GM19193 (cell line): ENCODE measurements around the gene MARCHF10.

ENCODE experiments used
- POLR2A ChIP-seq: IDR thresholded peaks from 4 replicates; pipeline ENCODE4 v1.6.1; 2011; ENCODE audit not compliant: insufficient read depth, insufficient read length; ENCODE audit errors: extremely low read depth

Gene MARCHF10

DNA sequence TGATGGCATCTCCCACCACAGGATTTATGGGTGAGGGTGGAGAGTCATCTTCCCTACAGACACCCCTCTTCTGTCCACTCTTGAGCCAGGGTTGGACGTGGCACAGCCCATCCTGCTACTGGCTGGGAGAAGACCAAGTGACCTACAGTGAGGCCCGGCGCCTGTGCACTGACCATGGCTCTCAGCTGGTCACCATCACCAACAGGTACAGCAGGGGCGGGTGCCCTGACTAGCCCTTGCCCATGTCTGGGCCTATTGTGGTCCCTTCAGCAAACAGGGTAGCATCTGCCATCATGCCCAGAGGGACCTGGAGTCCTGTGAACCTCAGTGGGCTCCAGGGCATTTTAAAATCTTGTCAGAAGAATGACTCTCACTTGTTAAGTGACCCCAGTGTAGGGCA is 132.4 kb downstream of the MARCHF10 start:
- no peak for TF ChIP-seq POLR2A

DNA sequence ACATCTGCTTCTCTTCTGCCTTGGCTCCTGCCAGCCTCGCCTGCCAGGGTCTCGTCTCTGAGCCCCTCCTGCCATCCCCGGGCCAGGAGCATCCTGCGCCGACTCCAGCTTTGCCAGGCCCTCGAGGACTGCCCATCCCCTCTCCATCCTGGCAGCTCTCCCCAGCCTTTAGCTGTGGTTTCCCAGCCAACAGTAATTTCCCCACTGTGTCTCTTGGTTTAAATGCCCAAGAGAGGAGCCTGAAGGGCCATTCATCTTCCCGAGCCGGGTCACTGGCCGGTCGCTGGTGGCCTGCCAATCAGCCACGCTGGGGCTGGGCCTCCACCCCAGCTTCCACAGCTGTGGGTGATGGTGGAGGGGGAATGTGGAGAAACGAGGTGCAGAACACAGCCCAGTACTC is 132.9 kb downstream of the MARCHF10 start:
- TF ChIP-seq POLR2A = no peak

GRCh38 chr17:62674841-62675240 is 133.3 kb downstream of the MARCHF10 start:
- TF ChIP-seq POLR2A = no peak

- TF ChIP-seq POLR2A = no peak
Observed at GRCh38 chr17:62674363-62674739, 133.8 kb downstream of the MARCHF10 start.

DNA sequence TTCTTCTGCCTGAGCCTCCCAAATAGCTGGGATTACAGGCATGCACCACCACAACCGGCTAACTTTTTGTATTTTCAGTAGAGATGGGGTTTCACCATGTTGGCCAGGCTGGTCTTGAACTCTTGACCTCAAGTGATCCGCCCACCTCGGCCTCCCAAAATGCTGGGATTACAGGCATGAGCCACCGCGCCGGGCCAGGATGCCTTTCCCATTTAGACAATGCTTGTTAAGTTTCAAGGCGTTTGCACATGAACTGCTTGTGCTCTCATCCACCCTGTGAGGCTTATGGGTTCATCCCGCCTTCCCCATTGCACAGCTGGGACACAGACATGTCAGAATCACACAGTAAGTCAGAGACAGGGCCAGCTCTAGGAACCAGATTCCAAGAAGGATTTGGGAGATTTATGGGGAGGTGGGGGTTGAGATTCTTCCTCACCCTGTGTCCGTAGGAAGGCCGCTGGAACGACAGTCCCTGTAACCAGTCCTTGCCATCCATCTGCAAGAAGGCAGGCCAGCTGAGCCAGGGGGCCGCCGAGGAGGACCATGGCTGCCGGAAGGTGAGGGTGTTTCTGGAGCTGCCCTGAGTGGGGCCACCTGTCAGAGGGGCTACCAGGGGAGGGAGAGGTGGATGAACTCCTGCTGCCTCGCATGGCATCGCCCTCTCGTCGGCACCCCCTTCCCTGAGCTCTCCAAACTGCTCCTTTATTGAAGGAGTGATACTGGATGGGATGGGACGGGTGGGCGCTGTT is 134.3 kb downstream of the MARCHF10 start:
- no peak for TF ChIP-seq POLR2A

DNA sequence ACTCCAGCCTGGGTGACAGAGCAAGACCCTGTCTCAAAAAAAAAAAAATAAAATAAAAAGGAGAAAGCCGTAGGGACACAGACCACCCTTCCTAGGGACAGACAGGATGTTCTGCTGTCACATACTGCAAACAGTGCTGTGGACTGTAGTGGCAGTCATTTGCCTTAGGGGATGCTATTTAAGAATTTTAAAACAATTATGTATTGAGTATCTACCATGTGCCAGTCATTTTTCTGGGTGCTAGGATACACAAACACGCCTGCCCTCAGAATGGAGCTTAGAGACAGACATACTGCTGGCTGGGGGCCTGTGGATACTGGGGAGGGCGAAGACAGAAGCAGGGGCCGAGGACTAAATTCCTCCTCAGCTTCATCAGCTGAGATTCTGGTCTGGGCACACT is 135.2 kb downstream of the MARCHF10 start:
- no peak for TF ChIP-seq POLR2A

- no peak for TF ChIP-seq POLR2A
Observed at GRCh38 chr17:62671553-62671952, 136.6 kb downstream of the MARCHF10 start.

DNA sequence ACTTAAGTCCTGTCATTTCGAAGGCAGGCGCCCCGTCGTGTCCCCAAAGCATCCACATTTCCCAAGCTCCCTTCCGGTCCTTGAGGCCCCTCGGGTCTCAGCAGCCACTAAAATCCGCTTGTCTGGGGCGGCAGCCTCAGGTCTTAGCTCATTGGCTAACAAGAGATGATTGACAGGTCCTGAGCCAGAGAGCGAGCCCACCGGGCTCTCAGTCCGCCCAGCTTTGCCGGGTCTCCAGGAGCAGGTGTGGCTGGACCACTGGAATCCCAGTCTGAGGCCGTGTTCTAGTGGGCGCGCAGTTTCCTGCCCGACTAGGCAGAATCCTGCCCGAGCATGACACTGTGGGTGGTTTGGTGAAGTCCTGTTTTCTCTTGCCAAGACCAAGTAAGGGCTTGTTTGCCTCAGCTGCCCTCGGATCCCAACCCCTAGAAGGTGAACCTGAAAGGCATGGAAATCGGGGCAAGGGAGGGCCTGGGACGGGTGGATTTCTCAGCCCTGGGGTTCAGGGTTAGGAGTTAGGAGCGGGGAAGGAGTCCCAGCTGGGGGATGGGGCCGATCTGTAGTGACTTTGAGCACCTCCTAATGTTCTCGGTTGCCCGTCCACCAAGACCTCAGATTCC is 137.8 kb downstream of the MARCHF10 start:
- no peak for TF ChIP-seq POLR2A

- TF ChIP-seq POLR2A = no peak
Observed at GRCh38 chr17:62668091-62668804, 139.9 kb downstream of the MARCHF10 start.

DNA sequence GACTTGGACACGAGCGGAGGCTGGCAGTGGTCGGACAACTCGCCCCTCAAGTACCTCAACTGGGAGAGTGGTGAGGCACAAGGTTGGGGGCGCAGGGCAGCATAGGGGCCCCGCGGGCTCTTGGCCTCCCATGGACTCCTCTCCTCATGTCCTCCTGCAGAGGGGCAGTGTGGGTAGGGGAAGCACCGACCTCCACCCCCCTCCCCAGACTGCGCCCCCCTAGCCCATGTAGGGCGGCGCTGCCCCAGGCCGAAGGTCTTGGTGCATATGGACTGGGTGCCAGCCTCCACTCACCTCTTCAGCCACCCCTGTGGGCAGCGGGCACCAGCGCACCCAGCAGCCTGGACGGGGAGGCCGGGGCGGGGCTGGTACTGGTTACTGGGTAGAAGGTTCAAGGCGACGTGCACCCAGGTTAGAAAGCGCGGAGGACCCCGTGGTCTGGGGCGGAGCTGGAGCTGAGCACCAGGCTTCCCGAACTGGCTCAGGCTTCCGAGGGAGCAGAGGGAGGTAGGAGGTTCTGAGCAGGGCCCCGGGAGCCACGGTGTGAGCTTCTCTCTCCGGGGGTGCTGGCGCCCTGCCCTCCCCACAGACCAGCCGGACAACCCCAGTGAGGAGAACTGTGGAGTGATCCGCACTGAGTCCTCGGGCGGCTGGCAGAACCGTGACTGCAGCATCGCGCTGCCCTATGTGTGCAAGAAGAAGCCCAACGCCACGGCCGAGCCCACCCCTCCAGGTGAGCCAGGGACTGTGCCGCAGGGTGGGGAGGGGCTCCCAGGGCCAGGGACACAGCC is 141.1 kb downstream of the MARCHF10 start:
- no peak for TF ChIP-seq POLR2A

DNA sequence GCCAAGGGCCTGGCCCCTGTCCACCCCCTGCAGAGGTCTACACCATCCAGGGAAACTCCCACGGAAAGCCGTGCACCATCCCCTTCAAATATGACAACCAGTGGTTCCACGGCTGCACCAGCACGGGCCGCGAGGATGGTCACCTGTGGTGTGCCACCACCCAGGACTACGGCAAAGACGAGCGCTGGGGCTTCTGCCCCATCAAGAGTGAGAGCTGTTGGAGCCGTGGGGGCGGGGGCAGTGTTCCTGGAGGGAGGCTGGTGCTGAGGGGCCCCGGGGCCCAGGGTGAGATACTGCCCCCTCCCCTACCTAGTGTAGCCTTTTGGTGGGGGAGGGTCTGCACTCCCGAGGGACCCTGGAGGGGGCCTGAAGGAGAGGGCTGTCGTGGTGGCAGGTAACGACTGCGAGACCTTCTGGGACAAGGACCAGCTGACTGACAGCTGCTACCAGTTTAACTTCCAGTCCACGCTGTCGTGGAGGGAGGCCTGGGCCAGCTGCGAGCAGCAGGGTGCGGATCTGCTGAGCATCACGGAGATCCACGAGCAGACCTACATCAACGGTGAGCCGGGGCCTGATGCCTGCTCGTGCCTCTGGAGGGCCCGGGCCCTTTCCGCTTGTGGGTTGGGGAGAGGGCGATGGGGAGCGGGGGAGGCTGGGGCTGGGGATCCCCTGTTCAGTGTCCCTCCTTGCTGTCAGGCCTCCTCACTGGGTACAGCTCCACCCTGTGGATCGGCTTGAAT is 141.9 kb downstream of the MARCHF10 start:
- no peak for TF ChIP-seq POLR2A

DNA sequence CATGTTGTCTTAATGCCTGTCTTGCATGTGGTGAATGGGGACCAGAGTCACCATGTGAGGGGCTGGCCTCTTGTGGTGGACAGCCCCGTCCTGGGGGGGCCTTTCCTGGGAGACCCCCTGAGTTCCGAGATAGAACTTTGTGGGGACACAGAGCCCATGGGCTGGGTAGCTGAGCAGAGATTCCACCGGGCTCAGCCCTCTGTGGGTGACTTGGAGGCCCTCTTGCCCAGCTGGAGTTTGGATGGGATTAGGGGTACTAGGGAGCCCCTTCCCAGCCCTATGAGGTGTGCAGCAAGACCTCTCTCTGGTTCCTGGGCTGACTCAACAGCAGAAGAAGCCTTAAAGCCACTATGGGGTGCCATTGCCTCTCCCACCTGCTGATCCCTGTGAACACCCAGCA is 142.5 kb downstream of the MARCHF10 start:
- no peak for TF ChIP-seq POLR2A

DNA sequence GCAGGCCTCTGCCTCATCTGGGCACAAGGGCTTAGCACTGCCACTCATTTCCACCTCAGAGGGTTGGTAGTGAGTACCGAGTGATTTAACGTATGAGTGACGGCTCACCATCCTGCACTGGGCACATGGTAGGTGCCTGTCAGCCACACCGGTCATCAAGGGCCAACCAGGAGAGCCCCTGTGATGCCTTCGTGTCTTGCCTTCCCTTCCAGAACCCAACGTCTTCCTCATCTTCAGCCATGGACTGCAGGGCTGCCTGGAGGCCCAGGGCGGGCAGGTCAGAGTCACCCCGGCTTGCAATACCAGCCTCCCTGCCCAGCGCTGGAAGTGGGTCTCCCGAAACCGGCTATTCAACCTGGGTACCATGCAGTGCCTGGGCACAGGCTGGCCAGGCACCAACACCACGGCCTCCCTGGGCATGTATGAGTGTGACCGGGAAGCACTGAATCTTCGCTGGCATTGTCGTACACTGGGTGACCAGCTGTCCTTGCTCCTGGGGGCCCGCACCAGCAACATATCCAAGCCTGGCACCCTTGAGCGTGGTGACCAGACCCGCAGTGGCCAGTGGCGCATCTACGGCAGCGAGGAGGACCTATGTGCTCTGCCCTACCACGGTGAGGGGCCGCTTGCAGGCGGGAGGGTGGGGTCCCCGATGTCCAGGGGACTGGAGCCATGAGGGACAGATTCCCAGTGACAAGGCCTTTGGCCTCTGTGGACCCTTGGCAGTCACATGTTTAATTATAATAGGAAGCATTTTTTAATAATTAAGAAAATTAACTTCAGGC is 143.6 kb downstream of the MARCHF10 start:
- no peak for TF ChIP-seq POLR2A

- TF ChIP-seq POLR2A = no peak
Observed at GRCh38 chr17:62663304-62663703, 144.8 kb downstream of the MARCHF10 start.
